WTC11 (cell line): ENCODE measurements around the gene CD40LG. TPM values are rescaled to one million over a fixed set of nuclear protein-coding genes. Genes with fewer than 3 reads are reported as not detected.

Source experiments
- ATAC-seq: fragments of 200-7000 bp; cut with Tn5 transposase; 2 replicates; pipeline ENCODE4 v1.10.0; 2021; ENCODE audit warnings: mild to moderate bottlenecking, moderate library complexity
- CTCF ChIA-PET: fragments of 300-600 bp; sonication (Branson Sonifier 250); formaldehyde crosslinking; loops from one replicate; lab custom pipeline; 2021; ENCODE audit warnings: antibody characterized with exemption; lab: Charles Lee
- POLR2A ChIA-PET: fragments of 350-600 bp; sonication (Branson Sonifier 250); formaldehyde crosslinking; loops from one replicate; lab custom pipeline; 2021; ENCODE audit warnings: antibody characterized with exemption; lab: Charles Lee
- DNase-seq: peaks from one replicate; pipeline ENCODE4 v3.0.0; 2021; ENCODE audit warnings: low spot score
- H3K27ac Mint-ChIP-seq: 2 replicates; pipeline ENCODE4 v1.8.0; 2021; ENCODE audit warnings: mixed read lengths
- H3K27me3 Mint-ChIP-seq: 2 replicates; pipeline ENCODE4 v1.8.0; 2021; ENCODE audit warnings: low read depth, mild to moderate bottlenecking, moderate library complexity, mixed read lengths
- H3K36me3 Mint-ChIP-seq: 2 replicates; pipeline ENCODE4 v1.8.0; 2021; ENCODE audit warnings: mixed read lengths
- H3K4me1 Mint-ChIP-seq: 2 replicates; pipeline ENCODE4 v1.8.0; 2022; ENCODE audit warnings: mixed read lengths
- H3K4me3 Mint-ChIP-seq: 2 replicates; pipeline ENCODE4 v1.8.0; 2021; ENCODE audit warnings: mild to moderate bottlenecking, moderate library complexity, mixed read lengths
- H3K9me3 Mint-ChIP-seq: 2 replicates; pipeline ENCODE4 v1.8.0; 2021; ENCODE audit warnings: mixed read lengths
- EMX1 ChIP-seq: fragments of 250-450 bp; sonication (Bioruptor Pico); IDR thresholded peaks from 2 replicates; pipeline ENCODE4 v1.8.0; 2021; ENCODE audit warnings: mild to moderate bottlenecking
- HMGA2 ChIP-seq: fragments of 250-450 bp; sonication (Bioruptor Pico); IDR thresholded peaks from 2 replicates; pipeline ENCODE4 v1.4.0; 2021; ENCODE audit warnings: mild to moderate bottlenecking, moderate library complexity
- KAT7 ChIP-seq: sonication (generic); formaldehyde crosslinking; IDR thresholded peaks from 2 replicates; pipeline ENCODE4 v1.8.1; 2023; ENCODE audit warnings: missing genetic modification reagents, mild to moderate bottlenecking, borderline replicate concordance
- MYBL2 ChIP-seq: sonication (generic); formaldehyde crosslinking; IDR thresholded peaks from 2 replicates; pipeline ENCODE4 v1.8.1; 2023; ENCODE audit warnings: mild to moderate bottlenecking, moderate library complexity, missing genetic modification reagents
- NR1H2 ChIP-seq: sonication (generic); formaldehyde crosslinking; IDR thresholded peaks from 2 replicates; pipeline ENCODE4 v1.9.0; 2021; ENCODE audit warnings: mild to moderate bottlenecking, moderate library complexity, missing genetic modification reagents
- NR2C2 ChIP-seq: sonication (generic); formaldehyde crosslinking; IDR thresholded peaks from 2 replicates; pipeline ENCODE4 v1.8.0; 2022; ENCODE audit warnings: mild to moderate bottlenecking, missing genetic modification reagents
- SMAD4 ChIP-seq: sonication (generic); formaldehyde crosslinking; IDR thresholded peaks from 2 replicates; pipeline ENCODE4 v1.8.0; 2022; ENCODE audit warnings: mild to moderate bottlenecking, missing genetic modification reagents
- SOX15 ChIP-seq: fragments of 250-450 bp; sonication (Bioruptor Pico); IDR thresholded peaks from 2 replicates; pipeline ENCODE4 v1.9.0; 2021; ENCODE audit warnings: mild to moderate bottlenecking
- TCF7 ChIP-seq: sonication (generic); formaldehyde crosslinking; IDR thresholded peaks from 2 replicates; pipeline ENCODE4 v1.8.0; 2022; ENCODE audit warnings: mild to moderate bottlenecking, low read depth, missing genetic modification reagents, moderate library complexity
- TP53 ChIP-seq: sonication (generic); formaldehyde crosslinking; IDR thresholded peaks from 2 replicates; pipeline ENCODE4 v1.8.1; 2023; ENCODE audit warnings: mild to moderate bottlenecking, missing genetic modification reagents
- ZBTB21 ChIP-seq: sonication (generic); formaldehyde crosslinking; IDR thresholded peaks from 2 replicates; pipeline ENCODE4 v1.8.1; 2023; ENCODE audit warnings: mild to moderate bottlenecking, missing genetic modification reagents, borderline replicate concordance
- ZNF219 ChIP-seq: sonication (generic); formaldehyde crosslinking; IDR thresholded peaks from 2 replicates; pipeline ENCODE4 v1.8.0; 2023; ENCODE audit warnings: missing genetic modification reagents, mild to moderate bottlenecking, borderline replicate concordance
- ZNF263 ChIP-seq: sonication (generic); formaldehyde crosslinking; IDR thresholded peaks from 2 replicates; pipeline ENCODE4 v1.8.1; 2022; ENCODE audit warnings: low read depth, mild to moderate bottlenecking, moderate library complexity, missing genetic modification reagents
- ZNF396 ChIP-seq: fragments of 250-450 bp; sonication (Bioruptor Pico); IDR thresholded peaks from 2 replicates; pipeline ENCODE4 v1.8.0; 2021; ENCODE audit warnings: mild to moderate bottlenecking, moderate library complexity, borderline replicate concordance
- total RNA-seq: library from RNA; stranded (reverse); gene quantifications from 3 replicates; pipeline ENCODE4 v1.2.3, GENCODE V29; 2021
- TF ChIP-seq, protein P1 (sequence below): fragments of 250-450 bp; sonication (Bioruptor Pico); IDR thresholded peaks from 2 replicates; pipeline ENCODE4 v1.9.0; 2021; ENCODE audit warnings: mild to moderate bottlenecking, borderline replicate concordance
- TF ChIP-seq, protein P2 (sequence below): sonication (generic); formaldehyde crosslinking; IDR thresholded peaks from 2 replicates; pipeline ENCODE4 v1.8.0; 2023; ENCODE audit warnings: mild to moderate bottlenecking, missing genetic modification reagents
- TF ChIP-seq, protein P3 (sequence below): sonication (generic); formaldehyde crosslinking; IDR thresholded peaks from 2 replicates; pipeline ENCODE4 v1.8.1; 2022; ENCODE audit warnings: missing genetic modification reagents, borderline replicate concordance
- TF ChIP-seq, protein P4 (sequence below): sonication (generic); formaldehyde crosslinking; IDR thresholded peaks from 2 replicates; pipeline ENCODE4 v1.8.1; 2023; ENCODE audit warnings: mild to moderate bottlenecking, missing genetic modification reagents
- TF ChIP-seq, protein P5 (sequence below): sonication (generic); formaldehyde crosslinking; IDR thresholded peaks from 2 replicates; pipeline ENCODE4 v1.8.1; 2023; ENCODE audit warnings: mild to moderate bottlenecking, missing genetic modification reagents, moderate library complexity
- TF ChIP-seq, protein P6 (sequence below): sonication (generic); formaldehyde crosslinking; conservative IDR thresholded peaks from 2 replicates; pipeline ENCODE4 v1.8.1; 2022; ENCODE audit warnings: mild to moderate bottlenecking, missing genetic modification reagents
- TF ChIP-seq, protein P7 (sequence below): sonication (generic); formaldehyde crosslinking; IDR thresholded peaks from 2 replicates; pipeline ENCODE4 v1.8.1; 2023; ENCODE audit warnings: mild to moderate bottlenecking, missing genetic modification reagents, moderate library complexity

Gene CD40LG
- total RNA-seq, 1 experiment from 2014 or later, result not detected

DNA sequence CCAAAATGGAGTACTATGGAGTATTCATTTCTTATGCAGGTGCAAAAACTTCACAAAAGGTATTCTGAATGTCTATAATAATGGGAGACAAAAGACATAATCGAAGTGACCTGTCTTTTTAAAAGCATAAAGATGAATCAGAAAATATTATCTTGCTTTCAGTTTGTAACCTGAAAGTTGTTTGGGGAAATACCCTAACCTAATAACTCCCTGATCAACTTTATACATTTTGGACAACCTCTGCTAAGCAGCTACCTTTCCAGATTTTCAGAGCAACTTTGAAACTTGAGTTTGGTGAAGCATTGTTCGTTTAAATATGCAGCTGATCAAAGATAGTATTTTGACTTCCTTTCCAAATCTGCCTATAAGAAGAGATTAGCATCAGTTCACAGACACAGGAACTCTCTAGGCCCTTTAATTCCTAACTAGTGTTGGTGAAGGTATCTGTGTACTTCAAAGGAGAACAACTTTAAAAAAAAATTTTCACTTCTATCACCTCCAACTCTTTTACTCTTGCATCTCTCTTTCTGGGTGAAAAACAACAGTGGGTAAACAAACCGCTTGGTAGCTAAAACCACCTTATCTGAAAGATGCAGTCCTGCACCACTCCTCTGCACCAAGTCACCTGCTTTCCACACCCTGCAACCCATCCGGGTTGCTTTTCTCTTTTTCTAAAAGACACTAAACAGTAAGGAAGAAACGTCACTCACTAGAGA is 26.5 kb downstream of the CD40LG start:
- Mint-ChIP-seq H3K27me3 (no peaks in the 10 kb centered on the region), H3K36me3 (no peaks in the 10 kb centered on the region), H3K4me3 (no peak overlapping the region), H3K27ac (no peak overlapping the region), H3K9me3 (no peaks in the 10 kb centered on the region), H3K4me1 (peaks cover 7% of the 10 kb centered on the region; the same call in 1 of the 2 replicates)
- ATAC-seq (no peak), DNase-seq (no peak)
- POLR2A ChIA-PET, result no interaction called here
- TF ChIP-seq ZNF396 (CRISPR knock-in tag), result no peak
- no peak for TF ChIP-seq TP53 (CRISPR knock-in tag)
- TF ChIP-seq ZNF219 (CRISPR knock-in tag), result no peak
- no peak for TF ChIP-seq HMGA2 (CRISPR knock-in tag)
- TF ChIP-seq, protein P1, sequence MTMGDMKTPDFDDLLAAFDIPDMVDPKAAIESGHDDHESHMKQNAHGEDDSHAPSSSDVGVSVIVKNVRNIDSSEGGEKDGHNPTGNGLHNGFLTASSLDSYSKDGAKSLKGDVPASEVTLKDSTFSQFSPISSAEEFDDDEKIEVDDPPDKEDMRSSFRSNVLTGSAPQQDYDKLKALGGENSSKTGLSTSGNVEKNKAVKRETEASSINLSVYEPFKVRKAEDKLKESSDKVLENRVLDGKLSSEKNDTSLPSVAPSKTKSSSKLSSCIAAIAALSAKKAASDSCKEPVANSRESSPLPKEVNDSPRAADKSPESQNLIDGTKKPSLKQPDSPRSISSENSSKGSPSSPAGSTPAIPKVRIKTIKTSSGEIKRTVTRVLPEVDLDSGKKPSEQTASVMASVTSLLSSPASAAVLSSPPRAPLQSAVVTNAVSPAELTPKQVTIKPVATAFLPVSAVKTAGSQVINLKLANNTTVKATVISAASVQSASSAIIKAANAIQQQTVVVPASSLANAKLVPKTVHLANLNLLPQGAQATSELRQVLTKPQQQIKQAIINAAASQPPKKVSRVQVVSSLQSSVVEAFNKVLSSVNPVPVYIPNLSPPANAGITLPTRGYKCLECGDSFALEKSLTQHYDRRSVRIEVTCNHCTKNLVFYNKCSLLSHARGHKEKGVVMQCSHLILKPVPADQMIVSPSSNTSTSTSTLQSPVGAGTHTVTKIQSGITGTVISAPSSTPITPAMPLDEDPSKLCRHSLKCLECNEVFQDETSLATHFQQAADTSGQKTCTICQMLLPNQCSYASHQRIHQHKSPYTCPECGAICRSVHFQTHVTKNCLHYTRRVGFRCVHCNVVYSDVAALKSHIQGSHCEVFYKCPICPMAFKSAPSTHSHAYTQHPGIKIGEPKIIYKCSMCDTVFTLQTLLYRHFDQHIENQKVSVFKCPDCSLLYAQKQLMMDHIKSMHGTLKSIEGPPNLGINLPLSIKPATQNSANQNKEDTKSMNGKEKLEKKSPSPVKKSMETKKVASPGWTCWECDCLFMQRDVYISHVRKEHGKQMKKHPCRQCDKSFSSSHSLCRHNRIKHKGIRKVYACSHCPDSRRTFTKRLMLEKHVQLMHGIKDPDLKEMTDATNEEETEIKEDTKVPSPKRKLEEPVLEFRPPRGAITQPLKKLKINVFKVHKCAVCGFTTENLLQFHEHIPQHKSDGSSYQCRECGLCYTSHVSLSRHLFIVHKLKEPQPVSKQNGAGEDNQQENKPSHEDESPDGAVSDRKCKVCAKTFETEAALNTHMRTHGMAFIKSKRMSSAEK, result no peak
- TF ChIP-seq MYBL2 (CRISPR knock-in tag), result no peak
- no peak for TF ChIP-seq ZNF263 (CRISPR knock-in tag)
- no peak for TF ChIP-seq TCF7 (CRISPR knock-in tag)
- no peak for TF ChIP-seq ZBTB21 (CRISPR knock-in tag)
- no peak for TF ChIP-seq EMX1 (CRISPR knock-in tag)
- TF ChIP-seq SMAD4 (CRISPR knock-in tag), result no peak
- CTCF ChIA-PET, result no interaction called here

DNA sequence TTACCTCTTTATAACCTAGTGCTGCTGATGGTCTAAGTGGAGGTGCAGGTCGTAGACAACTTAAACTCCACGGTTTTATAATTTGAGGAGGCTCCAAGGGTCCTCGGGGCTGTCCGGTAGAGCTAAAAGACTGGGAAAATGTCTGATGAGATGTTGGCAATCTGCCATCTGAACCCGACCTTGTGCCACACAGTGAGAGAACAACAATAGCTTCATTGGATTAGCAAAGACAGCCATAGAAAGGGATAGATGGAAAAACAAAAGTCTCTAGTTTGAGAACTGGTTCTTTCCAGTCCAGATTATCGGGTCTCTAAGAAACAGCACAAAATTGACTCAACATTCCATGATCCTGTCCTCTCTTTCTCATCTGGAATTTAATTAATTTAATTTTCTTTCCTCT is 31.6 kb downstream of the CD40LG start:
- DNase-seq (no peak), ATAC-seq (no peak)
- no peaks in the 10 kb centered on the region for H3K27me3 Mint-ChIP-seq
- H3K4me3 Mint-ChIP-seq, result no peak overlapping the region
- CTCF ChIA-PET, result no interaction called here
- H3K27ac Mint-ChIP-seq, result no peak overlapping the region
- H3K4me1 Mint-ChIP-seq, result no peaks in the 10 kb centered on the region
- H3K9me3 Mint-ChIP-seq, result no peaks in the 10 kb centered on the region
- no peaks in the 10 kb centered on the region for H3K36me3 Mint-ChIP-seq
- POLR2A ChIA-PET, result no interaction called here
- TF ChIP-seq, protein P2, sequence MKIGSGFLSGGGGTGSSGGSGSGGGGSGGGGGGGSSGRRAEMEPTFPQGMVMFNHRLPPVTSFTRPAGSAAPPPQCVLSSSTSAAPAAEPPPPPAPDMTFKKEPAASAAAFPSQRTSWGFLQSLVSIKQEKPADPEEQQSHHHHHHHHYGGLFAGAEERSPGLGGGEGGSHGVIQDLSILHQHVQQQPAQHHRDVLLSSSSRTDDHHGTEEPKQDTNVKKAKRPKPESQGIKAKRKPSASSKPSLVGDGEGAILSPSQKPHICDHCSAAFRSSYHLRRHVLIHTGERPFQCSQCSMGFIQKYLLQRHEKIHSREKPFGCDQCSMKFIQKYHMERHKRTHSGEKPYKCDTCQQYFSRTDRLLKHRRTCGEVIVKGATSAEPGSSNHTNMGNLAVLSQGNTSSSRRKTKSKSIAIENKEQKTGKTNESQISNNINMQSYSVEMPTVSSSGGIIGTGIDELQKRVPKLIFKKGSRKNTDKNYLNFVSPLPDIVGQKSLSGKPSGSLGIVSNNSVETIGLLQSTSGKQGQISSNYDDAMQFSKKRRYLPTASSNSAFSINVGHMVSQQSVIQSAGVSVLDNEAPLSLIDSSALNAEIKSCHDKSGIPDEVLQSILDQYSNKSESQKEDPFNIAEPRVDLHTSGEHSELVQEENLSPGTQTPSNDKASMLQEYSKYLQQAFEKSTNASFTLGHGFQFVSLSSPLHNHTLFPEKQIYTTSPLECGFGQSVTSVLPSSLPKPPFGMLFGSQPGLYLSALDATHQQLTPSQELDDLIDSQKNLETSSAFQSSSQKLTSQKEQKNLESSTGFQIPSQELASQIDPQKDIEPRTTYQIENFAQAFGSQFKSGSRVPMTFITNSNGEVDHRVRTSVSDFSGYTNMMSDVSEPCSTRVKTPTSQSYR (CRISPR knock-in tag), result no peak
- TF ChIP-seq ZNF263 (CRISPR knock-in tag), result no peak
- no peak for TF ChIP-seq HMGA2 (CRISPR knock-in tag)
- TF ChIP-seq, protein P3, sequence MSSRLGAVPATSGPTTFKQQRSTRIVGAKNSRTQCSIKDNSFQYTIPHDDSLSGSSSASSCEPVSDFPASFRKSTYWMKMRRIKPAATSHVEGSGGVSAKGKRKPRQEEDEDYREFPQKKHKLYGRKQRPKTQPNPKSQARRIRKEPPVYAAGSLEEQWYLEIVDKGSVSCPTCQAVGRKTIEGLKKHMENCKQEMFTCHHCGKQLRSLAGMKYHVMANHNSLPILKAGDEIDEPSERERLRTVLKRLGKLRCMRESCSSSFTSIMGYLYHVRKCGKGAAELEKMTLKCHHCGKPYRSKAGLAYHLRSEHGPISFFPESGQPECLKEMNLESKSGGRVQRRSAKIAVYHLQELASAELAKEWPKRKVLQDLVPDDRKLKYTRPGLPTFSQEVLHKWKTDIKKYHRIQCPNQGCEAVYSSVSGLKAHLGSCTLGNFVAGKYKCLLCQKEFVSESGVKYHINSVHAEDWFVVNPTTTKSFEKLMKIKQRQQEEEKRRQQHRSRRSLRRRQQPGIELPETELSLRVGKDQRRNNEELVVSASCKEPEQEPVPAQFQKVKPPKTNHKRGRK, result no peak
- TF ChIP-seq, protein P4, sequence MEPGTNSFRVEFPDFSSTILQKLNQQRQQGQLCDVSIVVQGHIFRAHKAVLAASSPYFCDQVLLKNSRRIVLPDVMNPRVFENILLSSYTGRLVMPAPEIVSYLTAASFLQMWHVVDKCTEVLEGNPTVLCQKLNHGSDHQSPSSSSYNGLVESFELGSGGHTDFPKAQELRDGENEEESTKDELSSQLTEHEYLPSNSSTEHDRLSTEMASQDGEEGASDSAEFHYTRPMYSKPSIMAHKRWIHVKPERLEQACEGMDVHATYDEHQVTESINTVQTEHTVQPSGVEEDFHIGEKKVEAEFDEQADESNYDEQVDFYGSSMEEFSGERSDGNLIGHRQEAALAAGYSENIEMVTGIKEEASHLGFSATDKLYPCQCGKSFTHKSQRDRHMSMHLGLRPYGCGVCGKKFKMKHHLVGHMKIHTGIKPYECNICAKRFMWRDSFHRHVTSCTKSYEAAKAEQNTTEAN, result no peak
- no peak for TF ChIP-seq KAT7 (CRISPR knock-in tag)
- TF ChIP-seq, protein P5, sequence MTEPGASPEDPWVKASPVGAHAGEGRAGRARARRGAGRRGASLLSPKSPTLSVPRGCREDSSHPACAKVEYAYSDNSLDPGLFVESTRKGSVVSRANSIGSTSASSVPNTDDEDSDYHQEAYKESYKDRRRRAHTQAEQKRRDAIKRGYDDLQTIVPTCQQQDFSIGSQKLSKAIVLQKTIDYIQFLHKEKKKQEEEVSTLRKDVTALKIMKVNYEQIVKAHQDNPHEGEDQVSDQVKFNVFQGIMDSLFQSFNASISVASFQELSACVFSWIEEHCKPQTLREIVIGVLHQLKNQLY, result no peak
- no peak for TF ChIP-seq NR1H2 (CRISPR knock-in tag)
- TF ChIP-seq NR2C2, result no peak
- no peak for TF ChIP-seq SOX15 (CRISPR knock-in tag)
- TF ChIP-seq, protein P6, sequence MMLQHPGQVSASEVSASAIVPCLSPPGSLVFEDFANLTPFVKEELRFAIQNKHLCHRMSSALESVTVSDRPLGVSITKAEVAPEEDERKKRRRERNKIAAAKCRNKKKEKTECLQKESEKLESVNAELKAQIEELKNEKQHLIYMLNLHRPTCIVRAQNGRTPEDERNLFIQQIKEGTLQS (CRISPR knock-in tag), result no peak
- TF ChIP-seq, protein P7, sequence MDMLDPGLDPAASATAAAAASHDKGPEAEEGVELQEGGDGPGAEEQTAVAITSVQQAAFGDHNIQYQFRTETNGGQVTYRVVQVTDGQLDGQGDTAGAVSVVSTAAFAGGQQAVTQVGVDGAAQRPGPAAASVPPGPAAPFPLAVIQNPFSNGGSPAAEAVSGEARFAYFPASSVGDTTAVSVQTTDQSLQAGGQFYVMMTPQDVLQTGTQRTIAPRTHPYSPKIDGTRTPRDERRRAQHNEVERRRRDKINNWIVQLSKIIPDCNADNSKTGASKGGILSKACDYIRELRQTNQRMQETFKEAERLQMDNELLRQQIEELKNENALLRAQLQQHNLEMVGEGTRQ (CRISPR knock-in tag), result no peak
